Posterior cingulate gyrus (tissue), 11 donors: ENCODE data around the gene PHF21A.
A peak's percentile ranks its signal among the peaks of the same experiment; 100 is the strongest.
"Not testable (repeated sequence)": the region's sequence is repeated elsewhere in the genome, so short reads cannot be mapped to it uniquely, and the experiment has no call there.

ENCODE experiments used
- DNase-seq, 10 donors: peaks; one replicate each; pipeline versions ENCODE4 v3.0.0 to v3.0.0-alpha.2; 2020 to 2021; ENCODE audit warnings: mixed read lengths in 3 of 10
- intact Hi-C: fragments of 100-400 bp; cut with DNase I; formaldehyde crosslinking; loops from one replicate; pipeline ENCODE4 v1.15.1; 2023

PHF21A gene

DNA sequence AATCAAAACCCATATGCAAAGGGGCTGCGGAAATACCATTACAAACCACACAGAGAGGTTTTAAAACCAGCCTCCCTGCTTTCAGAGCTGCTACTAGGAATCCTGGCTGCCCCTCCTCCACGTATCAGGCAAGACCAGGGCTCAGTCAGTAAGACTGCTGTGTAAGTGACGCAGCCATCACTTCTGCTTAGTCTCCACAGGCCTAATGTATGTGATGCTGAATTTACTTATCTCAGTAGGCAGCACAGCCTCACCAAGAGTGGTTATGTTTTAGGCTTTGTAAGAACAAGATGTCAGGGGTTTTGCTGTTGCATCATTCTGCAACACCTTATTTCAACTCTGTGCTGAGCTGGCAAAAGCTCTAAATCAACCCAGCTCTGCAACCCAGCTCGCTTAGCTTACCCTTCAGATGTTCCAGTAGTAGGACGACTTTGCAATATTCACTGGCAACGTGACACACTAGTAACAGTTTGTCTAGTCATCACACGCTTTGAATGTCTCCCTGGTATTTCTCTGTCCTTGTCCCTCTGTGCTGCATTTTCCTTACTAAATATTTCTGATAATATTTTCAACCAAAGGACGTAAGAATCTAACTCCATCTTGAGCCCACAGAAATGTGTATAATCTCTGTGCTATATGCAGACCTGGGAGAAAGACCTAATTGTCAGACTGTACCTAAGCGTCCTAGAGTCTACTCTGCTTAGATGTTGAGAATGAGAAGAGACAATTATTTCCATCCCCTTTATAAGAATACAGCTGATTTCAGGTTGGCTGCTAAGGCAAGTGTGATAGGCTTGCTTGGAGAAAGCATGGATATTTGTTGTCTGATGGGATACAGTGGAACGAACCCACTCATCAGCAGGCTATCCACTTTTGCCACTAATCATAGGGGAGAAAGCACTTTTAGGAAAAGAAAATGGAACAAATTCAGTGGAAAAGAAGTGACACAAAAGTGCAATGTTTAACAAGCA lies 126.6 kb downstream of the PHF21A start:
- intact Hi-C loops: no loop called here
- no peak for DNase-seq

DNA sequence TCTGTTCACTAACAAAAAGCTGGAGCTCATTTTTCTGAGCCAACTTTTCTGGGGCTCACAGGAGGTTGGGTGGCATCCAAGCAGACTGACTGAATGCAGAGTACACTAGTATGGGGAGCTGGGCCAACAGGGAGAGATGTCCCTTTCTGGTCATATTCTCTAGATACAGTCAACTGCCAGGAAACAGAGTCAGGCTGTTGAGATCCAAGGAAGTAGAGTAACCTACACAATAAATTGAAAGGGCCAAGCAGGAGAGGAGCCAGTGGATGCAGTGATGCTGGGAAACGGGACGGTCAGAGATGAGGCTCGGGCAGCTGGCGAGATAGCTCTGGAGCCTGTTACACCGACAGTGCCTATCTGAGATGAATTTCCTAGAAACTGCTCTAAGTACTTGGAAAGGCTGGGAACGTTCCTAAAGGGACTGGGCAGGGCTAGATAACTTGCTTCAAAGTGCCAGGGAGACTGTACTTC lies 127.7 kb downstream of the PHF21A start:
- peak in 9 of 10 donors; percentile 57 to 94 (median 68) for DNase-seq
- intact Hi-C loops: no loop called here

DNA sequence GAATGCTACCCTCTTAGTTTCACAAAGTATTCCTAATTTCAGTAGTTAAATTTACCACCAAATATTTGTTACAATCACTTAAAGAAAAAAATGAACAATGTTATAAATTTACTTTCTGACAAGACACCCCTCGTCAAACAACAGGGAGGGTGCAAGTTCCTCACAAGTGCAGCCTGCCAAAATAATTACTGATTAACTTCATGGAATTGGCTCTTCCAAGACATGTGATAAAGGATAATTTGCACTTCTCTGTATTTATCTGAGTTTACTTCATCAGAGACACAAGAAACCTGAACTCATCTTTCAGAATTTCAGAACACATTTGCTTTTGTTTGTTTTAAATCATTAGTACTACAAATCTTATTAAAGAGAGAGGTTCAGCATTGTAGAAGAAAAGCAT lies 132.3 kb downstream of the PHF21A start:
- intact Hi-C loops: no loop called here
- DNase-seq: no peak

DNA sequence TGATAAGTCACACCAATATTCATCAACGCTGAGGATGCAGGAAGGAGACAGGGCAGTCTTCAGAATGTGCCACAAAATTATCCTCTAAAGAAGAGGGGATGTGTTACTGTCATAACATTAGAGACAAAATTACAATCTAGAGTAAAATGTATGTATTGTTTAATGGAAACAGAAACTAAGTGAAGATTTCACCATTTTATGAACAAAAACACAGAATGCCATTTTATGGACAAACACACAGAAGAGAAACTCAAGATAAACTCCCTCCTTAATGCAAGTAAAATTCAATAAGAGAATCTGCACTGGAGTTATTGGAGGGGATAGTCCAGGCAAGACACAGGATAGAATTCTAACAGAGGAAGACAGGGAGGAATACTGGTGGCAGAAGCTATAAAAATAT lies 136.0 kb downstream of the PHF21A start:
- DNase-seq: no peak
- intact Hi-C loops: no loop called here

DNA sequence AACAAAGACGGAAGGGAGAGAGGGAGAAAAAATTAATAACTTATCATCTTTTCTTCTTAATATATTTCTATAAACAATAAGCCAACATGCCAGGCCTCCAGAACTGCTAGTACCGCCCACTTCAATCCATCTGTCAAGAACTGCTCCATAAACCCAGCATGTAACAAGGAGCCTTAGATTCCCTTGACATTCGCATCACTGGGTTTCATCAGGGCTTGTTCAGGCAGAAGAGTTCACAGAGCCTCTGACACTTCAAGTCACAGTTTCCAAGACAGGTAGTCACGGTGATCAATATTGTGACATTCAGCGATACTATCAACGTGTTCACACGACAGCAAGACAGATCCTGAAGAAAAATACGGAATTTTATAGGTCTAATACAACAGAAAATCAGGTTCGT lies 137.1 kb downstream of the PHF21A start:
- intact Hi-C loops: no loop called here
- DNase-seq: no peak

DNA sequence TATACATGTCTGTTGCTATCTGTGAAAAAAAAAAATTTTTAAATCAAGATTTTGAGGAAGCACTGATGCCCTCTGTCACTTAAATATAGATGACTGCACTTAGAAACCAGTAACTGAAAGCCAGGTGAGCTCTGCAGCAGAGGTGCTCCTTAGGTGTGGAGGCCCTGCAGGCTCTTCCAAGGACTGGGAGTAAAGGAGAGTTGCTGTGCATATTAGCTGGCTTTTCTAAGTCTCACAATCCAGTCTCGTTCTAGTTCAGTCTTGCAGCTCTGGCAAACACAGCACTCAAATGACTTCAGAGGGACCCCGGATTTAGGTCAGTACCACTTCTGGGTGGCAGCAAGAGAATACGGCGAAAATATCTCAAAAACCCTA lies 137.8 kb downstream of the PHF21A start:
- intact Hi-C loops: no loop called here
- no peak for DNase-seq

DNA sequence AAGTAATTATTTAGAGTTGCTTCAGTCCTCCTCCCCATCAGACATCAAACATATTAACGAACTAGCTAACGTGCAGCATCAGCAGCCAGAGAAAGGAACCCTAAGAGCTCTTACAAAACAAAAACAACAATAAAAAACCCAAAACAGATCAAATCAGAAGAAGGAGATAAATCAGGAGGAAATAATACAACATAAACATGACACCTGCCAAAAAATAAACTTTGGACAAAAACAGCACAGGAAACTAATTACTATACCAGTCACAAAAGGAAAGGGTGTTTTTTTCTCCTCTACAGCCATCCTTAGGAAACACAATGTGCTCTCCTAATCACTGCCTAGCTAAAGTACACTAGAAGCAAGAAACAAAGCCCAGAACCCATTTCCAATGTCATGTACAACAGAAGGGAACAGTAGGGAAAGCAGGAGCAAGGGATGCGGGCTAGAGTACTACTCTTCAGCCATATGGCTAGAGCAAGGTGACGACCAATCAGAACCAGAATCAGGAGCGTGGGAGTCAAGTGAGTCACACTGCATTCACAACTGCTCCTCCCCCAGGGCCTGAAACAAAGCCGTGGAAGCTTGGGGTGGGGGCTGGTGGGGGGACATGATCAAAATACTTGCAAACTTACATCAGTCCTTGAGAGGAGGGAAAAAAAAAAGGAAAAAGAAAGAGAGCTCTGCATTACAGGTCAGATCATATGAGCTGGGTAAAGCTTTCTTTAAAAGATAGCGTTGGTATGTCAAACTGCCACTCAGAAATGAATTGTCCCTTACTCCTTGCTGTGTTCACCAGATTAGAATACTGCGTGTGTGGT lies 138.4 kb downstream of the PHF21A start:
- intact Hi-C loops: no loop called here
- peak in 6 of 10 donors; percentile 30 to 90 (median 68) for DNase-seq

DNA sequence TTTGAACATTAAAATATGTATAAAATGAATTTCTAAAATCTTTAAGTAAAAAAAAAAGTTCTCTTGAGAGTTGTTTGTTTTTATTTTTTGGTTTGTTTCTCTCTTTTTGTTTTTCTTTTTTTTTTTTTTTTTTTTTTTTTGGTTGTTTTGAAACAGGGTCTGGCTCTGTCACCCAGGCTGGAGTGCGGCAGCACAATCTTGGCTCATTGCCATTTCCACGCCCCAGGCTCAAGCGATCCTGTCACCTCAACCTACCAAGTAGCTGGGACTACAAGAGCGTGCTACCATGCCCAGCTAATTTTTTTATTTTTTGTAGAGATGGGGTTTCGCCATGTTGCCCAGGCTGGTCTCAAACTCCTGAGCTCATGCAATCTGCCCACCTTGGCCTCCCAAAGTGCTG lies 139.4 kb downstream of the PHF21A start:
- DNase-seq: peak in 1 of 10 donors; percentile 82
- intact Hi-C loops: not testable (repeated sequence)

DNA sequence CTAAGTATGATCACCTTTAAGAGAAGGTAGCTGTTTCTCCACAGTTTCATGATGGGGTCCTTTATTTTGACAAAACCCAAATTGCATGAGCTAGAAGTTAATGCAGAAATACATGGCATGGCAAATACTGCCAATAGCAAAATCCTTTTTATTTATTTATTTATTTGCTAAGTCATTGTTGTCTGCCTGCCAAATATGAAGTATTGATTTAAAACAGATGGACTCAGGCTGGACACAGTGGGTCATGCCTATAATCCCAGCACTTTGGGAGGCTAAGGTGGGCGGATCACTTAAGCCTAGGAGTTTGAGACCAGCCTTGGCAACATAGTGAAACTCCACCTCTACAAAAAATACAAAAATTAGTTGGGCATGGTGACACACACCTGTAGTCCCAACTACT lies 146.4 kb downstream of the PHF21A start:
- DNase-seq: no peak
- intact Hi-C loops: no loop called here

DNA sequence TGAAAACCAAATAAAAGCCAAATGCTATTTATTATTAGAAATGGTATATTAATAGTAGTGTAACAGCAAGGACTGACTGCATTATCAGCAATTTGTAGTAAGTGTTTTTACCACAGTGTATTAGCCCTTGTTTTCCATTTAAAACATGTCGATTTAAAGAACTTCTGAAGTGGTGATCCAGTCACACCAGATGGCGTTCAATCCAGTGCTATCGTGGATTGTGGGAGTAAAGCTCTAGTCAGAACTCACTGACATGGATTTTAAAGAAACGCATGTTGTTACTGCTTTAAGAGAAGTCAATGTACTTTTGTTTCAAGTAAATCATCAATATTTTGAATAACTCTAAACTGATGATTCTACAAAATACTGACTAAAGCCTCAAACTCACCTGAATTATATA lies 147.7 kb downstream of the PHF21A start:
- intact Hi-C loops: no loop called here
- no peak for DNase-seq

DNA sequence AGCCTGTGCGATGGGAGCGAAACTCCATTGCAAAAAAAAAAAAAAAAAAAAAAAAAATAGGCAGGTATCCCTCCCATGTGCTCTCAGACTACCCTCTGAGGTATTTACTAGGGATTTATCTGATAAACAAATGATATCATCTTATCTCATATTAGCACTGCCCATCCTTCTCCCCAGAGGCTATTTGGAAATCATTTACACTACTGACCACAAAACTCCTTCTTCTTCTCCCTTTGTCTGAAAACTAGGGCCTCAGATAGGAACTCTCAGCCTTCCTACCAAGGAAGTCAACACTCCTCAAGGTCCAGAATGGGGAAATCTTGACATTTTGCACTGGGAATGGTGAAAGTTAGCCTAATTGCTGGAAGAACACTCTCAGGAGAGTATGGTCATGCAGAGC lies 152.4 kb downstream of the PHF21A start:
- intact Hi-C loops: no loop called here
- no peak for DNase-seq

DNA sequence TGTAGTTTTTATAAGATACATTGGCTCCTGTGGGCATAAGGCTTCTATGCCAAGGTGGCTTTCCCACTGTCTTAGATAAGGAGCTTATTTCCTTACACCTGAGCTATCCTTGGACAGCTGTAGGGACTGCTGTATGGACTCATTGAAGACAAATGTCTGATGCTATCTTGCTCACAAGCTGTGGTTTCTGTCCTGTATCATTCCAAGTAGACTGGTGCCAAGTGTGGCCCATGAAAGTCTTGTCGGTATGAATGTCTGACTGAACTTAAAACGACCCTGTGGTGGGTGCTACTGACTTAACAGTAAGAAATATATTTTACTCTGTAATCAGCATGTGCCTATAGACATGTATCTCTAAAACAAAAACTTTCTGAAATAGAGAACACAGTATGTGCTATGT lies 153.7 kb downstream of the PHF21A start:
- no peak for DNase-seq
- intact Hi-C loops: no loop called here

DNA sequence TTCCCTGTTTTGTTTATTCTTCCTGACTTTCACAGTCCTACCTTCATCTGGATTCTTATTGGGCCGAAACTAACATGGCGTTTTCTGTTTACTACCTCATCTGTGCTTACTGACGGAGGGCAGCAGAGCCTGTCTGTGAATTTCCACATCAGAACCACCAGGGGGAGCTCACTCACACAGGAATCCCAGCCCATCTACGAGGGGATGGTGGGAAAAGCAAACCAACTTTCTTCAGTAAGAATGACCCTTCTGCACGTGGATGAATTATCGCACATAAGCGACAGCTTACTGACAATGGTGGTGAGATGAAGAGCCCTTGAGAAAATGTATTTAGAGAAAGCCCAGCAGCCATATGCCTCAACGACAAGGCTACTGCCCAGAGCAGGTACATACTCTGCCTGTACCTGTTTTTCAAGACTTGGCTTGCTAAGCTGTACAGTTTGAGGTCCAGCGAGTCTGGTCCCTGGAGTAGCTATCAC lies 156.3 kb downstream of the PHF21A start:
- DNase-seq: peak in 9 of 10 donors; percentile 19 to 94 (median 66)
- intact Hi-C loops: loop anchor here (1.0 kb wide), 1 partner anchor 41 kb away; no protein-coding TSS in a partner anchor

DNA sequence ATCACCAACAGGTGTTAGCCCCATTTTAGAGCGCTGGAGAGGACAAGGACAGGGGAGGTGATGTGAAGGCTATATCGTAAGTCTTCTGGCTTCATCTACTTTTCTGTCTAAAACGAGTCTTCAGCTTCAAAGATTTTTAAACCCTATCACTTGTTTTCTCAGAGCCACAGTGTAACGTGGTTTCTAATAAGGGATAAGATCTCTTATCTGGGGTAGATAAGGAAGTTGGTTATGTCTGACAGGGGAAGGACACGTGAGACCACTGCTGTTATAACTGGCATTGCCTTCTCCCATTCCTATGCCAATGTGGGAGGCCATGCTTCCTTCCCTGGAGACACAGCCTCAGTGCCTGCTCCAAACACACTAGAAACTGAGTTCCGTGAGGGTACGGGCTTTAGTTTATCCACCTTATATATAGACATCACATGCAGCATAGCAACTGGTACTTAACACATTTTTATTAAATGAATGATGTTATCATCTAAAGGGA lies 159.5 kb downstream of the PHF21A start:
- intact Hi-C loops: no loop called here
- no peak for DNase-seq

DNA sequence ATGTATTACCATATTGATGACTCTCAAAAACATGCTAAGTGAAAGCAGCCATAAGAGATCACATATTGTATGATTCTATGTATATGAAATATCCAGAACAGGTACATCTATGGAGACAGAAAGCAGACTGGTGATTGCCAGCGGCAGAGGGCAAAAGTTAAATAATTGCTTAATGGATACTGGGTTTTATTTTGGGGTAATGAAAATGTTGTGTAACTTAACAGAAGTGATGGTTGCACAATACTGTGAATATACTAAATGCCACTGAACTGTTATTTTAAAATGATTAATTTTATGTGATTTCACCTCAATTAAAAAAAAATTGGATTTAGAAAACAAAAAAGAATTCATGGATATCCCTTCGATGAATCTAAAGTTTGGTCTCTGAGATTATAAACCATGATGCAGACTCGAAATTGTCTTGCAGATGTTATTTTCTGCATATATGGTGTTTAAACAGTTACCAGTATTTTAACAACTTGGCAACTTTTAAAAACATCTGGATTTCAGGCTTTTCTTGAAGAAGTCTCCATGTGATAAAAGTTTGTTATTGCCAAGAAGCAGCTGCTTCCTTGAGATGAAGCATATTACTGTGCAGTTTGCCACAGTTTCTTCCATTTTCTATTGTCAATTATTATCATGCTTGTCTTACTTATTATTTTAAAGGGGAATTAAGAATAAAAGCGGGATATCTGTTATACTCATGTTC lies 160.7 kb downstream of the PHF21A start:
- intact Hi-C loops: no loop called here
- no peak for DNase-seq

DNA sequence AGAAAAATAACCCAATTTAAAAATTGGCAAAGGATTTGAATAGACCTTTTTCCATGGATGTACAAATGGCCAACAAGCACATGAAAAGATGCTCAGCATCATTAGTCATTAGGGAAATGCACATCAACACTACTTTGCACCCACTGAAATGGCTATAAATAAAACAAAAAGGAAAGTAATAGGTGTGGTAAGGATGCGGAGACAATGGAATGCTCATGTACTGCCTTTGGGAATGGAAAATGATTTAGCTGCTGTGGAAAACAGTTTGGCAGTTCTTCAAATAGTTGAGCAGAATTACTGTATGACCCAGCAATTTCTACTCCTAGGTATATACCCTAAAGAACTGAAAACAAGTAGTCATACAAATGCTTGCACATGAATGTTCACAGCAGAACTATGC lies 161.4 kb downstream of the PHF21A start:
- DNase-seq: no peak
- intact Hi-C loops: no loop called here

DNA sequence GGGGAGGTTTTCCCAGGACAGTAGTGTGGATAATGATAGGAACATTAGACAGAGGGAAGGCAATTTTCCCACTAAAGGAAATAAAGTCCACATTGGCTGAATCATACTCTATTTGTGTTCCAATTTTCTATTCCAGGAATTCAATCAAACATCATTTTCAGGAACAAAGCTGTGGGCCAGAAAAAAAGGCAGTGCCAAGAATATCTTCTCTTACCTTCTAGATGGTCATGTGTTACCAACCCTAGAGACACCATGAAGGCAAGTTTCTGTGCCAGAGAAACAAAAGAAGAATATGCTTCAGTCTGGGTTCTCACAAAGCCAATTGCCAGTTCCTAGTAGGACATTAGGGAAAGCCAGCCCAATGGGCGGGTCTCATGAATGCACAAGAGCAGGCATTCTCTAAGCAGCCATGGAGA lies 171.3 kb downstream of the PHF21A start:
- no peak for DNase-seq
- intact Hi-C loops: no loop called here

DNA sequence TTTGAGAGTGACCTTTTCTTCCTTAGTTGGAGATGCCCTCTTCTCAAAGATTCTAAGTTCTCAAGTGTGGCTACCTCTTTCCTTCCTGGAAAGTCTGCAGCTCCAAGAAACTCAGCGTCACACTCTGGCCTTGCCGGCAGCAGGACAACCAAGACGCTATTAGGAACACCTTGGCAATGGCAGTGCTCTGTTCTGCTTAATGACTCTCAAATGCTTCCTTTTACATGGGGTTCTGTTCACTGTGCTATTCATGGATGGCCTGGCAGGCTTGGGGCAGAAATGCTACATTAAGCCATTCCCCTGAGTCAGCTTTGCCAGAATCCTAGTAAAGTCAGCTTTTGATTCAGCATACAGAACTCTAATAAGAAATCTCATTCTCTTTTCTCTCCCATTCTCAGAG lies 172.9 kb downstream of the PHF21A start:
- DNase-seq: no peak
- intact Hi-C loops: no loop called here

DNA sequence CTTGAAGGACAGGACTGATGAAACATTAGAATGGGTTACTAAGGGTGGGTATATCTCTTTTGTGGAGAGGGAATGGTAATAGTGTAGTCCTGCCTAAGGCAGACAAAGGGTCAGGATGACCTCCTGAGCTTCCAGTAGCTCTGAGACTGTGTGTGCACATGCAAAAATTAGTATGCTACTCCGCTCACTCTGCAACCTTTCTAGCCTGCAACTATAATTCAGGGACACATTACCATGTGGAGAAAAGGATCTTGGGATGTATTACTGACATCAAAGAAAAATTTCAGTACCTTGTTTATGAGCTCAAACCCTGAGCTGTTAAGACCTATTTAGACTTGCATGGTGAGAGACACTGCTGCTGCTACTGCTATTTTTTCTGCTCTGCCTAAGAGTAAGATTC lies 173.4 kb downstream of the PHF21A start:
- no peak for DNase-seq
- intact Hi-C loops: no loop called here

DNA sequence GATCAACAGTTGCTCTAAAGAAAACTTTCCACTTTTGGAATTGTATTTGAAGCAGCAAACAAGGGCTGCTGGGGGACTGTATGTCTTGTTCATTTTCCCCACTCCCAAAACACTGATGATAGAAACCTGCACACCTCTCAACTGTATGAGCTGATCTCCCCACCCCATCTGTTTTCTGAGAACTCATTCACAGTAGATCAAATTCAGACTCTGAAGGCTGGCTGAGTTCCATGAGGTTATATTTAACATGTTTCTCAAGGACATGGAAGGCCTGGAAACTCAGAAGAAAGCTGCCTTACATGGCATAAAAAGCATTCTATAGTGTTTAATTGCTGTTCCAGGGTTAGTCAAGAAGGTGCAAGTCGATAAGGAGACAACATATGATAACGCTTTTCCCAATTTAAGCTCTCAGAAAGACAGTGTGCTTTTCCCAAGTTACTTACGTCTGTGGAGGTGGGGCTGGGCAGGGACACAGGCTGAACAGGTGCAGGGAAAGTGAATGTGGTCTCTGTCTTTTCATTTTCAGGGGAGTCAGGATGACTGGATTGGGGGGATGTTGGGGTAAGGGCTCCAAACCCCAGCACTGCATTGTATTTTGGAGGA lies 175.8 kb downstream of the PHF21A start:
- no peak for DNase-seq

More for the DNA sequence above, 175.8 kb downstream of the PHF21A start:
- intact Hi-C loops: no loop called here
